AG09319 (cell line): ENCODE results near the gene TRAPPC2L.

Experiments used
- DNase-seq: peaks from one replicate; pipeline ENCODE4 v3.0.0-alpha.2; 2010; ENCODE audit warnings: low read depth; ENCODE audit errors: extremely low read depth
- CTCF ChIP-seq: IDR thresholded peaks from 2 replicates; pipeline ENCODE4 v1.5.1; 2011; ENCODE audit warnings: low read depth, mild to moderate bottlenecking, inconsistent platforms, low read length, moderate library complexity

The TRAPPC2L gene

GRCh38 chr16:88876942-88877526, 20.1 kb downstream of the TRAPPC2L start:
- no peak for TF ChIP-seq CTCF
- DNase-seq: no peak

- DNase-seq: no peak
- no peak for TF ChIP-seq CTCF
These were observed 20.8 kb downstream of the TRAPPC2L start for GRCh38 chr16:88877564-88878289.

GRCh38 chr16:88878356-88878755, 21.4 kb downstream of the TRAPPC2L start:
- DNase-seq: no peak
- no peak for TF ChIP-seq CTCF

GRCh38 chr16:88878967-88879787, 22.2 kb downstream of the TRAPPC2L start:
- no peak for DNase-seq
- no peak for TF ChIP-seq CTCF

- TF ChIP-seq CTCF: no peak
- no peak for DNase-seq
These were observed 22.8 kb downstream of the TRAPPC2L start for GRCh38 chr16:88879788-88880055.

- no peak for DNase-seq
- TF ChIP-seq CTCF: no peak
These were observed 23.5 kb downstream of the TRAPPC2L start for GRCh38 chr16:88880226-88881006.
